Measurements from ENCODE around the gene MRPL41.

Gene MRPL41

GRCh38 chr9:137550231-137550621, 1.5 kb upstream of the MRPL41 start, which contains the start of gene PNPLA7:
Gene PNPLA7 (minus strand): TSS chr9:137550402. CDS start chr9:137550197, 205 bp downstream.
- no peak for TF ChIP-seq CTCF (IDR thresholded peaks at IDR 0.05)

- TF ChIP-seq CTCF (IDR thresholded peaks at IDR 0.05), result no peak
Observed at GRCh38 chr9:137552022-137552768, 516 bp downstream of the MRPL41 start.

GRCh38 chr9:137554349-137554748, 2.7 kb downstream of the MRPL41 start:
- no peak for TF ChIP-seq CTCF (IDR thresholded peaks at IDR 0.05)

- no peak for TF ChIP-seq CTCF (IDR thresholded peaks at IDR 0.05)
Observed at GRCh38 chr9:137555179-137555578, 3.5 kb downstream of the MRPL41 start.

GRCh38 chr9:137556069-137556838, 4.6 kb downstream of the MRPL41 start:
- TF ChIP-seq CTCF (IDR thresholded peaks at IDR 0.05), result no peak

- no peak for TF ChIP-seq CTCF (IDR thresholded peaks at IDR 0.05)
Observed at GRCh38 chr9:137558127-137558526, 6.4 kb downstream of the MRPL41 start.

- no peak for TF ChIP-seq CTCF (IDR thresholded peaks at IDR 0.05)
Observed at GRCh38 chr9:137564134-137564533, 12.5 kb downstream of the MRPL41 start.

All from LNCAP (cell line).